Ishikawa (cell line): ENCODE data around the gene MED13L.

Source experiments
- EP300 ChIP-seq: IDR thresholded peaks from 2 replicates; pipeline ENCODE4 v1.6.1; 2012; ENCODE audit warnings: borderline replicate concordance
- FOXM1 ChIP-seq: IDR thresholded peaks from 2 replicates; pipeline ENCODE4 v1.6.1; 2012; ENCODE audit warnings: low read depth, borderline replicate concordance
- RAD21 ChIP-seq: IDR thresholded peaks from 2 replicates; pipeline ENCODE4 v1.6.1; 2012; ENCODE audit warnings: low read depth
- YY1 ChIP-seq: IDR thresholded peaks from 2 replicates; pipeline ENCODE4 v1.6.1; 2012; ENCODE audit warnings: low read depth
- ZBTB7A ChIP-seq: IDR thresholded peaks from 2 replicates; pipeline ENCODE4 v1.6.1; 2012; ENCODE audit warnings: low read depth
- TF ChIP-seq, protein P1 (sequence below): IDR thresholded peaks from 2 replicates; pipeline ENCODE4 v1.6.1; 2012
- TF ChIP-seq, protein P2 (sequence below): IDR thresholded peaks from 2 replicates; pipeline ENCODE4 v1.6.1; 2012; ENCODE audit warnings: low read depth, mild to moderate bottlenecking

DNA sequence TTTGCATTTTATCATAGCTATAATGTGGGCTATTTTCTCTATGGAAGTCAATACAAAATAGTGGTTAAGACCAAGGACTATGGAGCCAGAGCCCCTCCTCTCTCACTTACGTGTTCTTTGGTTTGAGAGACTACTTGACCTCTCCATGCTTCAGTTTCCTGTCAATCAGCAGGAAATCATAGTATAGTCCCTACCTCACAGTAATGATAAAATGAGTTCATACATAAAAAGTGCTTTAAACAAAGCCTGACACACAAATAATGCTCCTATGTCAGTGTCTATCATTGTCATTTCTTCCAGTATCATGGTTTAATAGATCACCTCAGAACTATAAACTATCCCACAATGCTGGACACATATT is 90.4 kb downstream of the MED13L start:
- TF ChIP-seq EP300 (no peak), YY1 (no peak), FOXM1 (no peak), RAD21 (no peak), ZBTB7A (no peak)
- TF ChIP-seq, protein P1, sequence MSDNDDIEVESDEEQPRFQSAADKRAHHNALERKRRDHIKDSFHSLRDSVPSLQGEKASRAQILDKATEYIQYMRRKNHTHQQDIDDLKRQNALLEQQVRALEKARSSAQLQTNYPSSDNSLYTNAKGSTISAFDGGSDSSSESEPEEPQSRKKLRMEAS: no peak
- TF ChIP-seq, protein P2, sequence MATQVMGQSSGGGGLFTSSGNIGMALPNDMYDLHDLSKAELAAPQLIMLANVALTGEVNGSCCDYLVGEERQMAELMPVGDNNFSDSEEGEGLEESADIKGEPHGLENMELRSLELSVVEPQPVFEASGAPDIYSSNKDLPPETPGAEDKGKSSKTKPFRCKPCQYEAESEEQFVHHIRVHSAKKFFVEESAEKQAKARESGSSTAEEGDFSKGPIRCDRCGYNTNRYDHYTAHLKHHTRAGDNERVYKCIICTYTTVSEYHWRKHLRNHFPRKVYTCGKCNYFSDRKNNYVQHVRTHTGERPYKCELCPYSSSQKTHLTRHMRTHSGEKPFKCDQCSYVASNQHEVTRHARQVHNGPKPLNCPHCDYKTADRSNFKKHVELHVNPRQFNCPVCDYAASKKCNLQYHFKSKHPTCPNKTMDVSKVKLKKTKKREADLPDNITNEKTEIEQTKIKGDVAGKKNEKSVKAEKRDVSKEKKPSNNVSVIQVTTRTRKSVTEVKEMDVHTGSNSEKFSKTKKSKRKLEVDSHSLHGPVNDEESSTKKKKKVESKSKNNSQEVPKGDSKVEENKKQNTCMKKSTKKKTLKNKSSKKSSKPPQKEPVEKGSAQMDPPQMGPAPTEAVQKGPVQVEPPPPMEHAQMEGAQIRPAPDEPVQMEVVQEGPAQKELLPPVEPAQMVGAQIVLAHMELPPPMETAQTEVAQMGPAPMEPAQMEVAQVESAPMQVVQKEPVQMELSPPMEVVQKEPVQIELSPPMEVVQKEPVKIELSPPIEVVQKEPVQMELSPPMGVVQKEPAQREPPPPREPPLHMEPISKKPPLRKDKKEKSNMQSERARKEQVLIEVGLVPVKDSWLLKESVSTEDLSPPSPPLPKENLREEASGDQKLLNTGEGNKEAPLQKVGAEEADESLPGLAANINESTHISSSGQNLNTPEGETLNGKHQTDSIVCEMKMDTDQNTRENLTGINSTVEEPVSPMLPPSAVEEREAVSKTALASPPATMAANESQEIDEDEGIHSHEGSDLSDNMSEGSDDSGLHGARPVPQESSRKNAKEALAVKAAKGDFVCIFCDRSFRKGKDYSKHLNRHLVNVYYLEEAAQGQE: no peak
